ACC112 (cell line): Measurements from ENCODE around the gene PRRG2.

ENCODE experiments used
- H2AFZ ChIP-seq: fragments of 200-600 bp; sonication (generic); one replicate; pipeline ENCODE4 v1.6.0; 2017; ENCODE audit warnings: antibody characterized with exemption, low read length; ENCODE audit not compliant: unreplicated experiment
- H3K27ac ChIP-seq: fragments of 200-600 bp; sonication (generic); 2 replicates; pipeline ENCODE4 v1.5.1; 2014; ENCODE audit warnings: low read depth, mild to moderate bottlenecking, antibody characterized with exemption, low read length, moderate library complexity
- H3K27me3 ChIP-seq: fragments of 200-600 bp; sonication (generic); 2 replicates; pipeline ENCODE4 v1.6.1; 2014; ENCODE audit warnings: mild to moderate bottlenecking, antibody characterized with exemption, low read length, moderate library complexity, mixed read lengths; ENCODE audit not compliant: insufficient read depth
- H3K36me3 ChIP-seq: fragments of 200-600 bp; sonication (generic); 2 replicates; pipeline ENCODE4 v1.6.1; 2016; ENCODE audit warnings: mild to moderate bottlenecking, antibody characterized with exemption, low read length, moderate library complexity, mixed read lengths; ENCODE audit not compliant: insufficient read depth
- H3K4me1 ChIP-seq: fragments of 200-600 bp; sonication (generic); one replicate; pipeline ENCODE4 v1.6.1; 2016; ENCODE audit warnings: low read length, mixed read lengths; ENCODE audit not compliant: insufficient read depth, unreplicated experiment, control insufficient read depth
- H3K4me3 ChIP-seq: fragments of 200-600 bp; sonication (generic); 2 replicates; pipeline ENCODE4 v1.5.1; 2014; ENCODE audit warnings: mild to moderate bottlenecking, low read depth, low read length
- H3K79me2 ChIP-seq: fragments of 200-600 bp; sonication (generic); one replicate; pipeline ENCODE4 v1.6.0; 2016; ENCODE audit warnings: low read length; ENCODE audit not compliant: control insufficient read depth, unreplicated experiment, insufficient read depth

The PRRG2 gene

DNA sequence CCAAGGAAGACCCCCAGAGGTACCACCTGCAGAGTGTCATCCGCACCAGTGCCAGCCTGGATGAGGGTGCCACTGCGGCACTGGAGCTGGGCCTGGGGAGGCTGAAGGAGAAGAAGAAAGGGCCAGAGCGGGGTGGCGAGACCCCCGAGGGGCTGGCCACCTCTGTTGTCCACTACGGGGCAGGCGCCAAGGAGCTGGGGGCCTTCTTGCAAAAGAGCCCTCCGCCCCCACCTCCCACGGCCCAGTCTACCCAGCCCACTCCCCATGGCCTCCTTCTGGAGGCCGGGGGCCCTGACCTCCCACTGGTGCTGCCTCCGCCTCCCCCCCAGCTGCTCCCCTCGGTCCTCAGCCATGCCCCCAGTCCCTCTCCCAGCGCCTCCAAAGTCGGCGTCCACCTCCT is 15.3 kb downstream of the PRRG2 start:
- Histone ChIP-seq H3K4me1 (no peaks in the 10 kb centered on the region), H3K27ac (no peak overlapping the region), H2AFZ (no peak overlapping the region), H3K27me3 (no peaks in the 10 kb centered on the region), H3K79me2 (peaks cover 16% of the 10 kb centered on the region), H3K4me3 (no peak overlapping the region), H3K36me3 (no peaks in the 10 kb centered on the region)

GRCh38 chr19:49596954-49597702 is 16.0 kb downstream of the PRRG2 start:
- Histone ChIP-seq H3K27me3 (no peaks in the 10 kb centered on the region), H3K36me3 (no peaks in the 10 kb centered on the region), H3K4me3 (no peak overlapping the region), H3K79me2 (peaks cover 17% of the 10 kb centered on the region), H3K27ac (no peak overlapping the region), H2AFZ (no peak overlapping the region), H3K4me1 (no peaks in the 10 kb centered on the region)

GRCh38 chr19:49597703-49597974 is 16.5 kb downstream of the PRRG2 start:
- no peaks in the 10 kb centered on the region for H3K4me1 ChIP-seq
- no peaks in the 10 kb centered on the region for H3K36me3 ChIP-seq
- H3K4me3 ChIP-seq, result no peak overlapping the region
- no peak overlapping the region for H3K27ac ChIP-seq
- H2AFZ ChIP-seq, result no peak overlapping the region
- peaks cover 14% of the 10 kb centered on the region for H3K79me2 ChIP-seq
- H3K27me3 ChIP-seq, result no peaks in the 10 kb centered on the region

GRCh38 chr19:49599378-49600295 is 18.5 kb downstream of the PRRG2 start:
- Histone ChIP-seq H3K27ac (no peak overlapping the region), H3K79me2 (peaks cover 10% of the 10 kb centered on the region), H3K27me3 (no peaks in the 10 kb centered on the region), H3K4me1 (no peaks in the 10 kb centered on the region), H3K4me3 (no peak overlapping the region), H3K36me3 (peaks cover 4% of the 10 kb centered on the region; the same call in 1 of the 2 replicates), H2AFZ (no peak overlapping the region)

GRCh38 chr19:49601482-49602038 is 20.4 kb downstream of the PRRG2 start:
- Histone ChIP-seq H3K4me3 (no peak overlapping the region), H3K4me1 (no peaks in the 10 kb centered on the region), H3K27ac (no peak overlapping the region), H3K36me3 (peaks cover 4% of the 10 kb centered on the region; the same call in 1 of the 2 replicates), H3K79me2 (peaks cover 13% of the 10 kb centered on the region), H2AFZ (no peak overlapping the region), H3K27me3 (no peaks in the 10 kb centered on the region)

DNA sequence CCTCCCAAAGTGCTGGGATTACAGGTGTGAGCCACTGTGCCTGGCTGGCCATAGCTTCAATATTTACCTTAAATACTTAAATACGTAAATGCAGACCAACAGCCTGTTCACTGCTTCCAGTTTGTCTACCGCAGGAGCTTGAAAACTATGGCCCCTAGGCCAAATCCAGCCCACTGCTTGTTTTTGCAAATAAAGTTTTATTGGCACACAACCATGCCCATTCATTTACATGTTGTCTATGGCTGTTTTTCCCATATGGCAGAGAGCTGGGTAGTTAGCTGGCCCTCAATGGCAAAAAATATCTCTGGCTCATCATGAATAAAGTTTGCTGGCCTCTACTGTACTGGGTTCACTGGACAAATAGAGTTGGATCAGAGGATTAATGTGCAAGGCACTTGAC is 21.7 kb downstream of the PRRG2 start:
- H3K36me3 ChIP-seq, result peaks cover 4% of the 10 kb centered on the region; the same call in 1 of the 2 replicates

GRCh38 chr19:49605605-49606004 is 24.5 kb downstream of the PRRG2 start:
- peaks cover 13% of the 10 kb centered on the region for H3K79me2 ChIP-seq
- no peak overlapping the region for H2AFZ ChIP-seq
- H3K27ac ChIP-seq, result no peak overlapping the region
- H3K4me1 ChIP-seq, result no peaks in the 10 kb centered on the region
- H3K36me3 ChIP-seq, result peaks cover 4% of the 10 kb centered on the region; the same call in 1 of the 2 replicates
- H3K27me3 ChIP-seq, result no peaks in the 10 kb centered on the region
- H3K4me3 ChIP-seq, result no peak overlapping the region

More for the DNA sequence above, 21.7 kb downstream of the PRRG2 start:
- Histone ChIP-seq H3K27ac (no peak overlapping the region), H2AFZ (no peak overlapping the region), H3K4me1 (no peaks in the 10 kb centered on the region), H3K79me2 (peaks cover 13% of the 10 kb centered on the region), H3K4me3 (no peak overlapping the region), H3K27me3 (no peaks in the 10 kb centered on the region)

- peaks cover 23% of the 10 kb centered on the region for H3K4me1 ChIP-seq
- no peaks in the 10 kb centered on the region for H3K27me3 ChIP-seq
- peaks cover 7% of the 10 kb centered on the region for H3K79me2 ChIP-seq
- no peak overlapping the region for H3K4me3 ChIP-seq
- no peaks in the 10 kb centered on the region for H3K36me3 ChIP-seq
- H2AFZ ChIP-seq, result no peak overlapping the region
- no peak overlapping the region for H3K27ac ChIP-seq
These were observed 28.5 kb downstream of the PRRG2 start for GRCh38 chr19:49609499-49610092.

GRCh38 chr19:49613374-49613773 is 32.3 kb downstream of the PRRG2 start:
- H2AFZ ChIP-seq, result no peak overlapping the region
- peak overlapping the region; percentile 16; the same call in 1 of the 2 replicates for H3K4me3 ChIP-seq
- no peaks in the 10 kb centered on the region; the same call in 1 of the 2 replicates for H3K36me3 ChIP-seq
- H3K79me2 ChIP-seq, result peaks cover 5% of the 10 kb centered on the region
- peak overlapping the region; percentile 91 for H3K27ac ChIP-seq
- H3K4me1 ChIP-seq, result peaks cover 28% of the 10 kb centered on the region
- no peaks in the 10 kb centered on the region for H3K27me3 ChIP-seq

- Histone ChIP-seq H2AFZ (no peak overlapping the region), H3K36me3 (no peaks in the 10 kb centered on the region; the same call in 1 of the 2 replicates), H3K27me3 (no peaks in the 10 kb centered on the region), H3K79me2 (peaks cover 5% of the 10 kb centered on the region), H3K4me3 (peak overlapping the region; percentile 47), H3K27ac (peak overlapping the region; percentile 91), H3K4me1 (peaks cover 28% of the 10 kb centered on the region)
These were observed 33.1 kb downstream of the PRRG2 start for GRCh38 chr19:49614096-49614833.
